A549 (cell line): ENCODE data around the gene ZFPM1.

ENCODE experiments used
- CTCF ChIP-seq: fragments of >200 bp; sonication (Bioruptor Twin); formaldehyde crosslinking; IDR thresholded peaks from 3 replicates; pipeline ENCODE4 v1.5.1; 2016
- EP300 ChIP-seq, 2 experiments: fragments of >200 bp; sonication (Bioruptor Twin); formaldehyde crosslinking; IDR thresholded peaks; 2 replicates in 1 of 2; 3 replicates in 1 of 2; pipeline ENCODE4 v1.6.1; 2016 to 2017
- JUN ChIP-seq, 2 experiments: fragments of >200 bp; sonication (Bioruptor Twin); formaldehyde crosslinking; IDR thresholded peaks; 2 replicates in 1 of 2; 3 replicates in 1 of 2; pipeline ENCODE4 v1.6.1; 2016 to 2017
- MAZ ChIP-seq: fragments of 150-350 bp; IDR thresholded peaks from 2 replicates; pipeline ENCODE4 v1.6.1; 2014; ENCODE audit warnings: antibody characterized with exemption, low read depth, low read length, borderline replicate concordance
- NFE2L2 ChIP-seq: fragments of 150-350 bp; conservative IDR thresholded peaks from 2 replicates; pipeline ENCODE4 v1.6.1; 2014; ENCODE audit warnings: low read length
- PHF8 ChIP-seq: fragments of 200-600 bp; sonication (generic); IDR thresholded peaks from 2 replicates; pipeline ENCODE4 v1.6.1; 2016; ENCODE audit warnings: low read depth, mild to moderate bottlenecking, antibody characterized with exemption, moderate library complexity, borderline replicate concordance
- POLR2A ChIP-seq: IDR thresholded peaks from 2 replicates; pipeline ENCODE4 v1.6.1; 2012; ENCODE audit warnings: mild to moderate bottlenecking, low read length
- ZFP36 ChIP-seq: fragments of 450-650 bp; IDR thresholded peaks from 2 replicates; pipeline ENCODE4 v1.6.1; 2014; ENCODE audit warnings: borderline replicate concordance; ENCODE audit not compliant: partially characterized antibody

- TF ChIP-seq POLR2A (no peak), NFE2L2 (no peak), ZFP36 (no peak), CTCF (no peak), MAZ (no peak), PHF8 (no peak), JUN (IDR thresholded peaks at IDR 0.05) (no peak), EP300 (IDR thresholded peaks at IDR 0.05) (no peak)
These were observed 31.8 kb upstream of the ZFPM1 start for GRCh38 chr16:88421301-88421700.
